Lung (tissue), 12 donors: ENCODE measurements around the gene CATSPERD. TPM values are rescaled to one million over a fixed set of nuclear protein-coding genes. Genes with fewer than 3 reads are reported as not detected.

Source experiments
- ATAC-seq: fragments of 200-7000 bp; cut with Tn5 transposase; one replicate; pipeline ENCODE4 v1.9.1; 2020; ENCODE audit warnings: moderate number of reproducible peaks; ENCODE audit not compliant: insufficient read depth, low FRiP score
- DNase-seq, 3 donors: peaks; one replicate each; pipeline ENCODE4 v3.0.0-alpha.2; 2013 to 2017
- H3K27ac ChIP-seq, 2 donors: one replicate each; pipeline ENCODE4 v1.5.1; 2013; ENCODE audit warnings: mild to moderate bottlenecking in 2 of 2, moderate library complexity in 2 of 2, control low read depth in 1 of 2, inconsistent platforms in 1 of 2, low read depth in 1 of 2, low read length in 1 of 2
- H3K27me3 ChIP-seq, 3 donors: one replicate each; pipeline ENCODE4 v1.5.1; 2013; ENCODE audit warnings: low read length in 2 of 3; ENCODE audit not compliant: control insufficient read depth in 3 of 3, insufficient read depth in 3 of 3
- H3K36me3 ChIP-seq, 4 donors: one replicate each; pipeline ENCODE4 v1.5.1; 2013; ENCODE audit warnings: low read length in 4 of 4, mild to moderate bottlenecking in 1 of 4, moderate library complexity in 1 of 4; ENCODE audit not compliant: control insufficient read depth in 4 of 4, insufficient read depth in 4 of 4
- H3K4me1 ChIP-seq, 5 donors: one replicate each; pipeline ENCODE4 v1.5.1; 2013; ENCODE audit warnings: low read length in 5 of 5, mild to moderate bottlenecking in 2 of 5, moderate library complexity in 1 of 5; ENCODE audit not compliant: control insufficient read depth in 5 of 5, insufficient read depth in 5 of 5
- H3K4me3 ChIP-seq: one replicate; pipeline ENCODE4 v1.5.1; 2013; ENCODE audit warnings: mild to moderate bottlenecking, control low read depth, moderate library complexity
- H3K9ac ChIP-seq, 2 donors: one replicate each; pipeline ENCODE4 v1.5.1; 2013; ENCODE audit warnings: low read length in 2 of 2, control low read depth in 1 of 2; ENCODE audit not compliant: insufficient read depth in 1 of 2
- H3K9me3 ChIP-seq, 4 donors: one replicate each; pipeline ENCODE4 v1.5.1; 2013; ENCODE audit warnings: low read length in 3 of 4, mild to moderate bottlenecking in 1 of 4, moderate library complexity in 1 of 4; ENCODE audit not compliant: control insufficient read depth in 4 of 4, insufficient read depth in 3 of 4
- WGBS, 2 donors: extraction: QIAGEN DNeasy Blood & Tissue Kit; methylation state at CpG; one replicate each; pipeline ENCODE4 v1.1.7; 2013; 5-methylcytosine and 5-hydroxymethylcytosine counted together
- polyA plus RNA-seq, 2 donors: library from polyadenylated mRNA; stranded (reverse); fragments of 200-250 nt; gene quantifications; one replicate each; pipeline ENCODE4 v1.2.1, GENCODE V29; 2013
- total RNA-seq, 2 donors: library from RNA; depleted of rRNA in 1 of 2; stranded (reverse); fragments of >200 nt in 1 of 2; gene quantifications; one replicate each; pipeline ENCODE4 v1.2.1, GENCODE V29; 2014 to 2021
- TF ChIP-seq, protein P1 (sequence below): IDR thresholded peaks from 2 replicates; pipeline ENCODE4 v1.5.1; 2012; ENCODE audit warnings: mild to moderate bottlenecking; ENCODE audit errors: control extremely low read depth, extremely low read depth
- donor health status: control.
- donor health status: control.
- donor health status: Bipolar disorder and iron deficiency.
- donor health status: healthy.
- donor health status: DM: yes; HTN: yes; CAD: no.

The CATSPERD gene
- total and polyA plus RNA-seq, 4 donors = 8.2 to 11.3 (median 9.2) TPM

DNA sequence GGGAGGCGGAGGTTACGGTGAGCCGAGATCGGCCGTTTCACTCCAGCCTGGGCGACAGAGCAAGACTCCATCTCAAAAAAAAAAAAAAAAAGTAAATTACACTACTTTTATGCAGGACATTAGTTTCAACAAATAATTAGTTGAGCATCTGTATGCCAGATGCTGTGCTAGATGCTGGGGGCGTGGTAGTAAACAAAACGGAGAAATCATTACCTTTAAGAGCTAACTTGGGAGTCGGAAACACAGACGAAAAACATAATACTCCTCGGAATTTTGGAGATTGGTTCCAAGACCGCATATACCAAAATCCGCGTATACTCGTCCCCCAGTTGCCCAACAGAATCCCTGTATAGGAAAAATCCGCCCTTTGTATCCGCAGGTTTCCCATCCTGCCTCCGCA is 71.8 kb downstream of the CATSPERD start:
- Histone ChIP-seq H3K27me3 (no peaks in the 10 kb centered on the region), H3K36me3 (peaks cover 8 to 27% (median 15%) of the 10 kb centered on the region in 4 donors), H3K4me1 (peaks cover 0 to 6% (median 4%) of the 10 kb centered on the region in 5 donors), H3K9ac (no peak overlapping the region), H3K4me3 (no peak overlapping the region), H3K9me3 (peaks cover 0 to 1% (median 0%) of the 10 kb centered on the region in 4 donors), H3K27ac (no peak overlapping the region)
- TF ChIP-seq, protein P1, sequence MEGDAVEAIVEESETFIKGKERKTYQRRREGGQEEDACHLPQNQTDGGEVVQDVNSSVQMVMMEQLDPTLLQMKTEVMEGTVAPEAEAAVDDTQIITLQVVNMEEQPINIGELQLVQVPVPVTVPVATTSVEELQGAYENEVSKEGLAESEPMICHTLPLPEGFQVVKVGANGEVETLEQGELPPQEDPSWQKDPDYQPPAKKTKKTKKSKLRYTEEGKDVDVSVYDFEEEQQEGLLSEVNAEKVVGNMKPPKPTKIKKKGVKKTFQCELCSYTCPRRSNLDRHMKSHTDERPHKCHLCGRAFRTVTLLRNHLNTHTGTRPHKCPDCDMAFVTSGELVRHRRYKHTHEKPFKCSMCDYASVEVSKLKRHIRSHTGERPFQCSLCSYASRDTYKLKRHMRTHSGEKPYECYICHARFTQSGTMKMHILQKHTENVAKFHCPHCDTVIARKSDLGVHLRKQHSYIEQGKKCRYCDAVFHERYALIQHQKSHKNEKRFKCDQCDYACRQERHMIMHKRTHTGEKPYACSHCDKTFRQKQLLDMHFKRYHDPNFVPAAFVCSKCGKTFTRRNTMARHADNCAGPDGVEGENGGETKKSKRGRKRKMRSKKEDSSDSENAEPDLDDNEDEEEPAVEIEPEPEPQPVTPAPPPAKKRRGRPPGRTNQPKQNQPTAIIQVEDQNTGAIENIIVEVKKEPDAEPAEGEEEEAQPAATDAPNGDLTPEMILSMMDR = no peak
- ATAC-seq (no peak), DNase-seq (no peak)
- WGBS, 2 donors = 95 to 97% methylated on average over 18 of the region's 18 CpGs

DNA sequence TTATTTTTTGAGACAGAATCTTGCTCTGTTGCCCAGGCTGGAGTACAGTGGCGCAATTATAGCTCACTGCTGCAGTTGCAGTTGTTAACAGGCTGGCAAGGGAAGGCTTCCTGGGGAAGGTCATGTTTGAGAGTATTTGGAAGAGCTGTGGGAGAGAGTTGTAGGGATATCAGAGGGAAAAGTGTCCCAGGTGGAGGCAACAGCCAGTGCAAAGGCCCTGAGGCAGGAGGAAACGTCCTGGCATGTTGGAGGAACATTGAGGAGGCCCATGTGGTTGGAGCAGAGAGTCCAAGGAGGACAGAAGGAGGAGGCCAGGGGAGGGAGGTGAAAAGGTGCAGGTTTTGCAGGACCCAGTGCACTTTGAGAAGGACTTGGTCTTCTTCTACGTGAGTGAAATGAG is 72.8 kb downstream of the CATSPERD start:
- peaks cover 0 to 6% (median 4%) of the 10 kb centered on the region in 5 donors for H3K4me1 ChIP-seq

DNA sequence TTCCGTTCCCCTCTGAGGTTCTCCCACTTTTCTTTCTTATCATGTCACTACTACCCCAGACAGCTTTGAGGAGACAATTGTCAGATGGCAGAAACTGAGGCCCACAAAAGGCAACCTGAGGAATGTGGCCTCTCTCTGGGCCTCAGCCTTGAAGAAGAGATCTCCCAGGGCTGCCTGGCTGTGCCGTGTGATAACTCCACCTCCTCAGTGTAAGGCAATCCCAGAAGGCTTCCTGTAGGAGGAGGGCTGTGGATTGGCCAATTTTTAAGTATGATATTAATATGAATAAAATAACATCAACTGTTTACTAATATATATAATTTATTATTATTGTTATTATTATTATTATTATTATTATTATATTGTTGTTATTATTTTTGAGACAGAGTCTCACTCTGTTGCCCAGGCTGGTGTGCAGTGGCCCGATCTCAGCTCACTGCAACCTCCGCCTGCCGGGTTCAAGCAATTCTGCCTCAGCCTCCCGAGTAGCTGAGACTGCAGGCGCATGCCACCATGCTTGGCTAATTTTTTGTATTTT is 75.0 kb downstream of the CATSPERD start:
- 90 to 94% methylated on average over 7 of the region's 7 CpGs for WGBS, 2 donors

More for the DNA sequence above, 72.8 kb downstream of the CATSPERD start:
- Histone ChIP-seq H3K27ac (no peak overlapping the region), H3K9ac (no peak overlapping the region), H3K9me3 (peaks cover 0 to 3% (median 0%) of the 10 kb centered on the region in 4 donors), H3K27me3 (no peaks in the 10 kb centered on the region), H3K4me3 (no peak overlapping the region), H3K36me3 (peaks cover 3 to 17% (median 11%) of the 10 kb centered on the region in 4 donors)
- ATAC-seq (no peak), DNase-seq (no peak)
- TF ChIP-seq, protein P1 = no peak
- 92 to 94% methylated on average over 3 of the region's 3 CpGs for WGBS, 2 donors

More for the DNA sequence above, 75.0 kb downstream of the CATSPERD start:
- Histone ChIP-seq H3K27me3 (no peaks in the 10 kb centered on the region), H3K4me3 (no peak overlapping the region), H3K9ac (no peak overlapping the region), H3K27ac (no peak overlapping the region), H3K4me1 (no peaks in the 10 kb centered on the region), H3K9me3 (peaks cover 0 to 3% (median 0%) of the 10 kb centered on the region in 4 donors), H3K36me3 (no peaks in the 10 kb centered on the region)
- ATAC-seq (no peak), DNase-seq (no peak)
- TF ChIP-seq, protein P1 = no peak
